Astrocyte (in vitro differentiated cells and primary cell): ENCODE measurements around the gene B3GALNT1.
"Not testable (repeated sequence)": the region's sequence is repeated elsewhere in the genome, so short reads cannot be mapped to it uniquely, and the experiment has no call there.

ENCODE experiments used
- EZH2 ChIP-seq: IDR thresholded peaks from 2 replicates; pipeline ENCODE4 v1.6.1; 2012; ENCODE audit warnings: mild to moderate bottlenecking, low read length, inconsistent platforms; ENCODE audit not compliant: insufficient read depth
- TF ChIP-seq, protein P1 (sequence below): IDR thresholded peaks from 2 replicates; pipeline ENCODE4 v1.5.1; 2011; ENCODE audit warnings: low read depth, mild to moderate bottlenecking, inconsistent platforms, low read length, moderate library complexity; ENCODE audit not compliant: insufficient read depth

DNA sequence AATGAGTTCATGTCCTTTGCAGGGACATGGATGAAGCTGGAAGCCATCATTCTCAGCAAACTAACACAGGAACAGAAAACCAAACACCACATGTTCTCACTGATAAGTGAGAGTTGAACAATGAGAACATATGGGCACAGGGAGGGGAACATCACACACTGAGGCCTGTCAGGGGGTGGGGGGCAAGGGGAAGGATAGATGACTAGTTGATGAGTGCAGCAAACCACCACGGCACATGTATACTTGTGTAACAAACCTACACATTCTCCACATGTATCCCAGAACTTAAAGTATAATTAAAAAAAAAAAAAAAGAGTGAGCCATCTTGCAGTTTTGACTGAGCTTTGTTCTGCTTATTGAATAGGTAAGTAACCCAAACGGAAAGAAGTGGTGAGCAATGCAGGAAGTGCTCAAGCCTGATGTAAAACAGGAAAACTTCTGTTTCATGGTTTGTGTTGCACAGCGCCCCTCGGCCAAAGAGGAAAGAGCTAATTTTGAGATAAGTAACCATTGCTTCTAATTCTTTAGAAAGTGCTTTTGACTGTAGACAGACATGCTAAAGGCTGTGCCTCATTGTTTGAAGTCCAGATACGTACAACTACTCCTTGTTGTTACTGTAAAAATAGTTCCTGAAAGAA lies 70.1 kb downstream of the B3GALNT1 start:
- TF ChIP-seq, protein P1, sequence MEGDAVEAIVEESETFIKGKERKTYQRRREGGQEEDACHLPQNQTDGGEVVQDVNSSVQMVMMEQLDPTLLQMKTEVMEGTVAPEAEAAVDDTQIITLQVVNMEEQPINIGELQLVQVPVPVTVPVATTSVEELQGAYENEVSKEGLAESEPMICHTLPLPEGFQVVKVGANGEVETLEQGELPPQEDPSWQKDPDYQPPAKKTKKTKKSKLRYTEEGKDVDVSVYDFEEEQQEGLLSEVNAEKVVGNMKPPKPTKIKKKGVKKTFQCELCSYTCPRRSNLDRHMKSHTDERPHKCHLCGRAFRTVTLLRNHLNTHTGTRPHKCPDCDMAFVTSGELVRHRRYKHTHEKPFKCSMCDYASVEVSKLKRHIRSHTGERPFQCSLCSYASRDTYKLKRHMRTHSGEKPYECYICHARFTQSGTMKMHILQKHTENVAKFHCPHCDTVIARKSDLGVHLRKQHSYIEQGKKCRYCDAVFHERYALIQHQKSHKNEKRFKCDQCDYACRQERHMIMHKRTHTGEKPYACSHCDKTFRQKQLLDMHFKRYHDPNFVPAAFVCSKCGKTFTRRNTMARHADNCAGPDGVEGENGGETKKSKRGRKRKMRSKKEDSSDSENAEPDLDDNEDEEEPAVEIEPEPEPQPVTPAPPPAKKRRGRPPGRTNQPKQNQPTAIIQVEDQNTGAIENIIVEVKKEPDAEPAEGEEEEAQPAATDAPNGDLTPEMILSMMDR, result not testable (repeated sequence)
- not testable (repeated sequence) for TF ChIP-seq EZH2
